Activated CD4-positive, CD25-positive, alpha-beta regulatory T cell (primary cell): ENCODE results near the gene ITGB5.

ENCODE experiments used
- DNase-seq, 4 experiments: peaks; one replicate each; lab custom pipeline; 2025; lab: John Stamatoyannopoulos, UW

ITGB5 gene

GRCh38 chr3:124887177-124887931 is at the start of gene ITGB5:
Gene ITGB5, minus strand, starts transcription at chr3:124887365. Its CDS starts 365 bp downstream, at chr3:124887000.
- DNase-seq = peak in 1 of 4 experiments; percentile 4

GRCh38 chr3:124935794-124936542 is 48.8 kb upstream of the ITGB5 start:
- no peak for DNase-seq

- no peak for DNase-seq
Measured at GRCh38 chr3:124935264-124935663, 48.1 kb upstream of the ITGB5 start.

- no peak for DNase-seq
Measured at GRCh38 chr3:124934577-124934976, 47.4 kb upstream of the ITGB5 start, which contains the start of gene MUC13. Gene MUC13, minus strand, starts transcription at chr3:124934751. Its CDS starts 39 bp downstream, at chr3:124934712.

- DNase-seq = peak; percentile 16 to 24 (median 22)
Measured at GRCh38 chr3:124928333-124929202, 41.4 kb upstream of the ITGB5 start.

- DNase-seq = no peak
Measured at GRCh38 chr3:124927574-124928045, 40.4 kb upstream of the ITGB5 start.

GRCh38 chr3:124926426-124927101 is 39.4 kb upstream of the ITGB5 start:
- DNase-seq = no peak

GRCh38 chr3:124924741-124925140 is 37.6 kb upstream of the ITGB5 start:
- DNase-seq = no peak

GRCh38 chr3:124923833-124924232 is 36.7 kb upstream of the ITGB5 start:
- DNase-seq = no peak

GRCh38 chr3:124920718-124921117 is 33.6 kb upstream of the ITGB5 start:
- no peak for DNase-seq

GRCh38 chr3:124919756-124920155 is 32.6 kb upstream of the ITGB5 start:
- no peak for DNase-seq

- no peak for DNase-seq
Measured at GRCh38 chr3:124918524-124918923, 31.4 kb upstream of the ITGB5 start.

- DNase-seq = no peak
Measured at GRCh38 chr3:124916837-124917409, 29.8 kb upstream of the ITGB5 start.

- no peak for DNase-seq
Measured at GRCh38 chr3:124915254-124915653, 28.1 kb upstream of the ITGB5 start.

- no peak for DNase-seq
Measured at GRCh38 chr3:124907957-124908356, 20.8 kb upstream of the ITGB5 start.

GRCh38 chr3:124904835-124905492 is 17.8 kb upstream of the ITGB5 start:
- DNase-seq = no peak

- no peak for DNase-seq
Measured at GRCh38 chr3:124903896-124904834, 17.0 kb upstream of the ITGB5 start.

- no peak for DNase-seq
Measured at GRCh38 chr3:124896824-124897526, 9.8 kb upstream of the ITGB5 start.

- DNase-seq = no peak
Measured at GRCh38 chr3:124895756-124896155, 8.6 kb upstream of the ITGB5 start.
